H1 (cell line): Measurements from ENCODE around the gene TNFRSF13B. TPM values are rescaled to one million over a fixed set of nuclear protein-coding genes. Genes with fewer than 3 reads are reported as not detected.

ENCODE experiments used
- CTCF ChIA-PET: fragments of 300-600 bp; sonication (Branson Sonifier 250); formaldehyde crosslinking; loops from one replicate; lab custom pipeline; 2021; ENCODE audit not compliant: partially characterized antibody; lab: Charles Lee
- POLR2A ChIA-PET: fragments of 300-600 bp; sonication (Branson Sonifier 250); formaldehyde crosslinking; loops from one replicate; lab custom pipeline; 2021; ENCODE audit warnings: inconsistent platforms; ENCODE audit not compliant: partially characterized antibody; lab: Charles Lee
- DNase-seq, 2 experiments: peaks; one replicate each; pipeline versions ENCODE4 v3.0.0 to v3.0.0-alpha.2; 2010 to 2022; ENCODE audit warnings: low spot score in 2 of 2, low read depth in 1 of 2, mixed read lengths in 1 of 2
- FAIRE-seq: peaks from 2 replicates; lab custom pipeline; 2011; peaks lifted over from hg19 to GRCh38; lab: Jason Lieb, UNC
- H2AFZ ChIP-seq: 2 replicates; pipeline ENCODE4 v1.8.1; 2012; ENCODE audit warnings: low read length, inconsistent platforms
- H2AK5ac ChIP-seq: 2 replicates; pipeline ENCODE4 v1.6.1; 2013; ENCODE audit warnings: low read depth, low read length
- H2BK120ac ChIP-seq: replicated peaks from 2 replicates; pipeline ENCODE3; 2013; ENCODE audit warnings: low read depth, low read length, inconsistent platforms
- H2BK12ac ChIP-seq: 2 replicates; pipeline ENCODE4 v1.6.1; 2013; ENCODE audit warnings: low read depth, low read length
- H2BK15ac ChIP-seq: 2 replicates; pipeline ENCODE4 v1.6.1; 2013; ENCODE audit warnings: low read length
- H2BK20ac ChIP-seq: 2 replicates; pipeline ENCODE4 v1.6.1; 2013; ENCODE audit warnings: low read length
- H2BK5ac ChIP-seq: 2 replicates; pipeline ENCODE4 v1.6.1; 2013; ENCODE audit warnings: low read depth, low read length
- H3K14ac ChIP-seq: 2 replicates; pipeline ENCODE4 v1.6.1; 2013; ENCODE audit warnings: inconsistent platforms; ENCODE audit not compliant: insufficient read length
- H3K18ac ChIP-seq: 2 replicates; pipeline ENCODE4 v1.6.1; 2013; ENCODE audit warnings: low read length; ENCODE audit errors: extremely low read depth
- H3K23ac ChIP-seq: 2 replicates; pipeline ENCODE4 v1.6.1; 2013; ENCODE audit warnings: inconsistent platforms; ENCODE audit not compliant: insufficient read length
- H3K23me2 ChIP-seq: 2 replicates; pipeline ENCODE4 v1.6.1; 2013; ENCODE audit warnings: low read depth, low read length
- H3K27ac ChIP-seq: 2 replicates; pipeline ENCODE4 v1.6.1; 2011; ENCODE audit warnings: low read depth, low read length, inconsistent platforms
- H3K27me3 ChIP-seq, 4 experiments: replicated peaks in 1 of 4; 1 replicate in 1 of 4; 2 replicates in 3 of 4; pipeline versions ENCODE4 v1.6.1 to v1.8.1; 2011 to 2013; ENCODE audit warnings: low read length in 3 of 4, mild to moderate bottlenecking in 3 of 4, inconsistent platforms in 2 of 4, mixed read lengths in 2 of 4, moderate library complexity in 1 of 4; ENCODE audit not compliant: control insufficient read depth in 3 of 4, insufficient read depth in 3 of 4; ENCODE audit errors: extremely low read depth in 1 of 4
- H3K36me3 ChIP-seq, 4 experiments: 2 replicates each; pipeline versions ENCODE4 v1.6.1 to v1.8.1; 2011 to 2013; ENCODE audit warnings: mild to moderate bottlenecking in 4 of 4, low read length in 3 of 4, moderate library complexity in 2 of 4, control low read depth in 1 of 4, inconsistent platforms in 1 of 4; ENCODE audit not compliant: insufficient read depth in 4 of 4, control insufficient read depth in 2 of 4
- H3K4ac ChIP-seq: replicated peaks from 2 replicates; pipeline ENCODE3; 2013; ENCODE audit warnings: low read length, low read depth, mixed read lengths, inconsistent platforms; ENCODE audit not compliant: insufficient read length
- H3K4me1 ChIP-seq, 4 experiments: replicated peaks in 1 of 4; 1 replicate in 1 of 4; 2 replicates in 3 of 4; pipeline versions ENCODE4 v1.6.1 to v1.8.1; 2011 to 2013; ENCODE audit warnings: low read length in 3 of 4, inconsistent platforms in 2 of 4, mixed read lengths in 1 of 4; ENCODE audit not compliant: insufficient read depth in 4 of 4, control insufficient read depth in 3 of 4
- H3K4me2 ChIP-seq, 2 experiments: 2 replicates each; pipeline versions ENCODE4 v1.6.1 to v1.8.1; 2011 to 2013; ENCODE audit warnings: low read depth in 2 of 2, low read length in 2 of 2, control low read depth in 1 of 2, inconsistent platforms in 1 of 2, mild to moderate bottlenecking in 1 of 2; ENCODE audit not compliant: insufficient read depth in 1 of 2
- H3K4me3 ChIP-seq, 4 experiments: fragments of 200-600, 300-600 bp in 1 of 4; sonication (generic), shearing (Covaris generic), sonication (Bioruptor Twin) in 1 of 4; 2 replicates each; pipeline versions ENCODE4 v1.5.1 to v1.8.1; 2011 to 2016; ENCODE audit warnings: low read length in 4 of 4, low read depth in 3 of 4, control low read depth in 2 of 4, inconsistent platforms in 2 of 4, mild to moderate bottlenecking in 2 of 4, mixed read lengths in 1 of 4, moderate library complexity in 1 of 4; ENCODE audit not compliant: insufficient read depth in 2 of 4; ENCODE audit errors: extremely low read depth in 1 of 4
- H3K56ac ChIP-seq: replicated peaks from 2 replicates; pipeline ENCODE3; 2013; ENCODE audit warnings: low read depth, mild to moderate bottlenecking, mixed read lengths, low read length, inconsistent platforms; ENCODE audit not compliant: insufficient read length
- H3K79me1 ChIP-seq: 2 replicates; pipeline ENCODE4 v1.6.1; 2013; ENCODE audit warnings: low read depth, low read length, control low read depth
- H3K79me2 ChIP-seq, 2 experiments: 2 replicates each; pipeline versions ENCODE4 v1.6.1 to v1.8.1; 2012 to 2013; ENCODE audit warnings: low read length in 2 of 2, mild to moderate bottlenecking in 2 of 2, inconsistent platforms in 1 of 2; ENCODE audit not compliant: insufficient read depth in 2 of 2, control insufficient read depth in 1 of 2
- H3K9ac ChIP-seq, 4 experiments: replicated peaks in 1 of 4; 1 replicate in 1 of 4; 2 replicates in 3 of 4; pipeline versions ENCODE4 v1.6.1 to v1.8.1; 2011 to 2013; ENCODE audit warnings: low read depth in 3 of 4, low read length in 3 of 4, control low read depth in 2 of 4, mild to moderate bottlenecking in 2 of 4, moderate library complexity in 2 of 4, inconsistent platforms in 1 of 4; ENCODE audit errors: extremely low read depth in 1 of 4
- H3K9me3 ChIP-seq, 2 experiments: 2 replicates each; pipeline versions ENCODE4 v1.6.1 to v1.8.1; 2012 to 2013; ENCODE audit warnings: mild to moderate bottlenecking in 2 of 2, moderate library complexity in 2 of 2, control low read depth in 1 of 2, inconsistent platforms in 1 of 2, low read depth in 1 of 2, low read length in 1 of 2, mixed read lengths in 1 of 2; ENCODE audit not compliant: insufficient read depth in 2 of 2
- H4K20me1 ChIP-seq, 2 experiments: replicated peaks in 1 of 2; 2 replicates each; pipeline versions ENCODE3 to v1.8.1; 2011 to 2013; ENCODE audit warnings: inconsistent platforms in 2 of 2, low read length in 2 of 2, mild to moderate bottlenecking in 1 of 2; ENCODE audit not compliant: insufficient read depth in 2 of 2, control insufficient read depth in 1 of 2
- H4K5ac ChIP-seq: 2 replicates; pipeline ENCODE4 v1.6.1; 2013; ENCODE audit warnings: low read length, low read depth, mixed read lengths, inconsistent platforms; ENCODE audit not compliant: insufficient read length
- H4K8ac ChIP-seq: 2 replicates; pipeline ENCODE4 v1.8.0; 2013; ENCODE audit warnings: mild to moderate bottlenecking, moderate library complexity, low read length, inconsistent platforms; ENCODE audit not compliant: insufficient read depth; ENCODE audit errors: extremely low read depth
- H4K91ac ChIP-seq: replicated peaks from 2 replicates; pipeline ENCODE3; 2013; ENCODE audit warnings: low read length, mixed read lengths, inconsistent platforms; ENCODE audit not compliant: insufficient read length
- WGBS, 2 experiments: shearing (Covaris generic) in 1 of 2; methylation state at CpG; one replicate each; pipeline versions ENCODE4 v1.1.6 to v1.1.7; 2013 to 2015; ENCODE audit warnings: low lambda C conversion rate in 2 of 2, mixed read lengths in 2 of 2, inconsistent platforms in 1 of 2, low coverage in 1 of 2, missing lambda C conversion rate in 1 of 2; ENCODE audit not compliant: insufficient replicate concordance in 2 of 2, insufficient coverage in 1 of 2, insufficient read length in 1 of 2; ENCODE audit errors: extremely low coverage in 1 of 2, missing lambda C conversion rate in 1 of 2; 5-methylcytosine and 5-hydroxymethylcytosine counted together
- polyA plus RNA-seq, 7 experiments: library from polyadenylated mRNA; depleted of rRNA in 3 of 7; stranded (reverse) in 5 of 7; unstranded in 2 of 7; fragments of >200 nt in 5 of 7; fragments of 200-250 nt in 2 of 7; gene quantifications; 1 replicate in 5 of 7; 2 replicates in 1 of 7; 4 replicates in 1 of 7; pipeline versions ENCODE4 v1.2.1 to v1.2.3, GENCODE V29; 2011 to 2013; ENCODE audit warnings: missing spikeins in 2 of 7, mixed read lengths in 2 of 7
- total RNA-seq: library from RNA; stranded (reverse); fragmentation: NEBNext Ultra II Directional; extraction: Animal tissue kit (Norgen Biotek cat#: 25700); gene quantifications from 2 replicates; pipeline ENCODE4 v1.2.1, GENCODE V29; 2021

The TNFRSF13B gene
- total and polyA plus RNA-seq, 2 of the 8 experiments (the other 6 are each of a cell fraction or from before 2014, with no cell fraction given), result not detected

DNA sequence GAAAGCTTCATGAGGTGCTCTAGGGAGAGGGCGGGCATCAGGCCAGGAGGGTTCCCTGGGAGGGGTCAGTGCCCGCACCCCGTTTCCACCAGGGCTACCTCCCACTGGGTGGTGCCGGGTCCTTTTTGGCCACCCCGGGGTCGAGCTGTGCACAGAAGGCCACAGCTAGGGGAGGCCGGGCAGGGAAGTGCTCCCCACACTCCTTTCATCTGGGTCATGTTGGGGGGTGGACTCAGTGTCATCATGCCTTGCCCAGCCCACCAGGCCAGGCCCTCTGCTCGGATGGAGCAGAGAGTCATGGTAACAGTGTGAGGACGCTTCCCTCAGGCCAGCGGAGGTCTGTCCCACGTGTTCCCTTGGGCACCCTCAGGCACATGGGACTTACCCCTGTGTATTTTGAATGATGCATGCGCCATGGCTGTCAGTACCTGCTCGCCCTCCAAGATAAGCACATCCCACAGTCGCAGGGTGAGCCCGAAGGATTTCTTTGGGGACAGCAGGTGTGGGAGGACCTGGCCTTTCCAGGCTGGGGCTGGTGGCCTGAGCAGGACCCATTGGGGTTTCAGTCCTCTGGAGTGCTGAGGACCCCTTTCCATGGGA, 46.4 kb downstream of the TNFRSF13B start:
- Histone ChIP-seq H2BK120ac (no peak overlapping the region), H2BK15ac (no peak overlapping the region), H2BK20ac (no peak overlapping the region), H2BK5ac (no peak overlapping the region), H3K27ac (no peak overlapping the region), H4K91ac (no peak overlapping the region), H3K56ac (no peak overlapping the region), H3K36me3 (no peaks in the 10 kb centered on the region), H3K23me2 (no peaks in the 10 kb centered on the region), H4K20me1 (no peaks in the 10 kb centered on the region), H3K14ac (no peak overlapping the region), H4K5ac (no peak overlapping the region), H3K4me3 (no peak overlapping the region), H2AFZ (no peak overlapping the region), H3K4me2 (no peak overlapping the region), H3K9ac (no peak overlapping the region), H3K9me3 (no peaks in the 10 kb centered on the region), H4K8ac (no peak overlapping the region; the same call in 1 of the 2 replicates), H3K23ac (no peak overlapping the region), H3K4ac (no peak overlapping the region), H2AK5ac (no peak overlapping the region), H3K79me1 (no peaks in the 10 kb centered on the region), H3K79me2 (no peaks in the 10 kb centered on the region), H2BK12ac (no peak overlapping the region), H3K18ac (no peak overlapping the region), H3K27me3 (no peaks in the 10 kb centered on the region), H3K4me1 (peaks cover 0 to 4% (median 0%) of the 10 kb centered on the region in 4 experiments; a peak in 1 of 7 replicates)
- FAIRE-seq (no peak), DNase-seq (no peak)
- POLR2A ChIA-PET, result no interaction called here
- CTCF ChIA-PET, result interaction anchor here (1.2 to 1.3 kb wide), 2 partner anchors 11 to 217 kb away, joined by 3 read pairs; no protein-coding TSS in a partner anchor
- 91% methylated on average over 15 of the region's 15 CpGs; no CpG with 5 or more reads in 1 of the 2 experiments for WGBS, 2 experiments
